MG63 (cell line): ENCODE results near the gene NUDT14. TPM values are rescaled to one million over a fixed set of nuclear protein-coding genes. Genes with fewer than 3 reads are reported as not detected.

Experiments
- DNase-seq: peaks from one replicate; pipeline ENCODE4 v3.0.0-alpha.2; 2020
- H3K27me3 ChIP-seq: fragments of 250-450 bp; sonication (Bioruptor Pico); 2 replicates; pipeline ENCODE4 v1.5.1; 2020; ENCODE audit warnings: mild to moderate bottlenecking, moderate library complexity
- H3K36me3 ChIP-seq: fragments of 250-450 bp; sonication (Bioruptor Pico); 2 replicates; pipeline ENCODE4 v1.5.1; 2020; ENCODE audit warnings: mild to moderate bottlenecking, moderate library complexity
- H3K4me3 ChIP-seq: fragments of 250-450 bp; sonication (Bioruptor Pico); 2 replicates; pipeline ENCODE4 v1.5.1; 2020; ENCODE audit warnings: mild to moderate bottlenecking, moderate library complexity
- H3K9me3 ChIP-seq: fragments of 250-450 bp; sonication (Bioruptor Pico); 2 replicates; pipeline ENCODE4 v1.5.1; 2020; ENCODE audit warnings: mild to moderate bottlenecking, moderate library complexity
- total RNA-seq: library from RNA; depleted of rRNA; stranded (reverse); fragments of >200 nt; shearing (Covaris generic); gene quantifications from 2 replicates; pipeline ENCODE4 v1.2.3, GENCODE V29; 2014; ENCODE audit warnings: low replicate concordance; rRNA removed

The NUDT14 gene
- 10.0 and 18.7 TPM in 2 replicates for total RNA-seq

DNA sequence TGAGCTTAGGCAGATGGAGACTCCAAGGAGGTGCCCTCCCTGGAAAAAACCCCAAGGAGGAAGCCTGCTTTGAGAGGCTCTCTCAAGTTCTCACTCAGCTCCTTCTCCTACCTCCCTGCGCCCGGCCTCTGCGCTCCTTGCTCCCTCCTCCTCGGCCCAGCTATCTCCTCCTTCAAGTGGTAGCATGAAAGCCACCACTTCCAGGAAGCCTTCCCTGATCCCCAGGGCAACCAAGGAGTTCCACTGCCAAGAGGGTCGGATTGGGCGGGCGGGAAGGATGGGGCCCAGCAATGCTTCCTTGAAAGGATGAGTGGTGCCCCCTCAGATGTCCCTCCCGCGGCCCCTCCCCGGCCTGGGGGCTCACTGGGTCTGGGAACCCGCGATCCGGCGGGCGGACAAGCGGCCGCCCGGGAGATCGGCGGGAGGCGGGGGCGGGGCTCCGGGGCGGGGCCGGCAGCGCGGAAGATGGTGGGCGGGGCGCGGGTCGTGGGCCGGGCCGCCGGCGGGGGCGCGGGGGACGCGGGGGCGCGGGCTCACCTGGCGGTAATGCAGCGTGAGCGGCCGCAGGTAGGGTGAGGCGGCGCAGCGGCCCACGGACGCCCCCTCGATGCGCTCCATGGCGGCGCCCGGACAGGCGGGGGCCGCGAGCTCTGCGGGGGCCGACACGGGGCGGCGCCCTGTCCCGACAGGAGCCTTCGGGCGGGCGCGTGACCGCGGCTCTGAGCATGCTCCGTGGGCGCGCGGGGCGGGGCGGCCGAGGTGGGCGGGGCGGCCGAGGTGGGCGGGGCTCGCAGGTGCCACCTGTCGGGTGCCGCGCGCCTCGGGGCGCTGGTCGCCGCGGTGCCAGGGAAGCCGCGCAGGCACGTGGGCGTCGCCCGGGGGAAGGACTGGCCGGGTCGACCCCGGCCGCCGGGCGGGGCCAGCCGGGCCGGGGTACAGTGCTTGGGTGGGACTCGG lies at the start of gene NUDT14:
NUDT14 (minus strand) TSS at position 721 of the 957 bp plus-strand sequence; CDS start at position 618, 103 bp downstream.
- DNase-seq, result peak; percentile 52
- Histone ChIP-seq H3K27me3 (no peaks in the 10 kb centered on the region), H3K36me3 (no peaks in the 10 kb centered on the region)

DNA sequence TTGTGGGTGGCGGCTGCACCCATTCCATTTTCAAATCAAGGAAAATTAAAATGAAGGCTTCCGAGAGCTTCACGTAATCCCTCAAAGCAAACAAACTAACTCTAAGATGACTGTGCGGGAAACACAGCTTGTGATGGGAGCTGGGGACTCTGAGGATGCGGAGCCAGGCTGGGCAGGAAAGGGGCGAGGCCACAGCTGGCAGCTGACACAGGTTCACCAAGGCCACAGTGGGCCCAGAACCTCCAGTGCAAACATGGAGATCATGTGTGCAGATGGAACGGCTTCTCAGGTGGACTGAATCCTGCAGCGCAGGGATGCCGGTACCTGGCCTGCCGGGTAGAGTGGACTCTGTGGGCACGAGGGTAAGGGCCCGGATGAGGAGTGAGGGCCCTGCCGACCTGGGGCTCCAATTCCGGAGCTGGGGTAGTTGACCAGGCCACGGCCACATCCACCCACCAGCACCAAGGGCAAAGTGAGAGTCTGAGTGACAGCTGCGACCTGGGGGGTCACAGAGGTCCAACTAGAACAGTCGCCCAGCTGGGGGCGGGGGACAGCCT lies 48.1 kb upstream of the NUDT14 start:
- no peak for DNase-seq
- Histone ChIP-seq H3K36me3 (no peaks in the 10 kb centered on the region), H3K4me3 (no peak overlapping the region), H3K27me3 (no peaks in the 10 kb centered on the region), H3K9me3 (no peaks in the 10 kb centered on the region)

More for the DNA sequence above, at the start of gene NUDT14:
- Histone ChIP-seq H3K9me3 (no peaks in the 10 kb centered on the region), H3K4me3 (peak within 1 kb of the TSS; percentile 39)

DNA sequence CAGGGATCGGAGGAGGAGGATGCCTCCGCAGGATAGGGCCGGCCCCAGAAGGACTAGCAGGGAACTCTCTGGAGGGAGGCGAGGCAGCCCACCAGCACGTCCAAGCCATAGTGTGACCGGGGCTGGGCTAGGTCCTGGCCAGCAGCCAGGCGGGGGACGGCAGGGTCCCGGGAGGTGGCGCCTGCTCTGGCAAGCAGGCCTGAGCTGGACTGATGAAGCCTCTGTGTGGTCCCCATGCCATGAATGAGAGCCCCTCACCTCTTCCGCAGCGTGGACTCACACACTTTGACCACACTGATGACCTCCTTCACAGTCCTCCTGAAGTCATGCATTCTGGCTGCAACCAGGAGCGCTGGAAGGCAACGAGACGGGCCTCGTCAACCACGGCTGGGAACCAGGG lies 47.5 kb upstream of the NUDT14 start:
- Histone ChIP-seq H3K4me3 (no peak overlapping the region), H3K36me3 (no peaks in the 10 kb centered on the region), H3K27me3 (no peaks in the 10 kb centered on the region), H3K9me3 (no peaks in the 10 kb centered on the region)
- DNase-seq, result no peak

DNA sequence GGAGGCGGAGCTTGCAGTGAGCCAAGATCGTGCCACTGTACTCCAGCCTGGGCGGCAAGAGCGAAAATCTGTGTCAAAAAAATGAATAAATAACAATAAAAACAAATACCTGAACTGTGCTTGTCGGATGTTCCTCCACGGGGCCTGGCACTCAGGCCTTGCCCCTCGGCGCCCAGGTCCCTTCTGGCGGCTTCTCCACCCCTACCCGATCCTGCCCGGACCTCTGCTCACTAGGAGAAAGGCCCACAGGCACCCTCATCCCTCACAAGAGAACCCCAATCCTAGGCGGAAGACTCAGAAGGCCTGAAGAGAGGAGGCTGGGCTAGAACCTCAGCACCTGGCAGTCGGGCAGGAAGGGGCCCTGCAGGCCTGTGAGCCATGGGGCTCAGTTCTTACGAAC lies 46.2 kb upstream of the NUDT14 start:
- Histone ChIP-seq H3K9me3 (no peaks in the 10 kb centered on the region), H3K36me3 (no peaks in the 10 kb centered on the region), H3K27me3 (no peaks in the 10 kb centered on the region), H3K4me3 (no peak overlapping the region)
- no peak for DNase-seq

DNA sequence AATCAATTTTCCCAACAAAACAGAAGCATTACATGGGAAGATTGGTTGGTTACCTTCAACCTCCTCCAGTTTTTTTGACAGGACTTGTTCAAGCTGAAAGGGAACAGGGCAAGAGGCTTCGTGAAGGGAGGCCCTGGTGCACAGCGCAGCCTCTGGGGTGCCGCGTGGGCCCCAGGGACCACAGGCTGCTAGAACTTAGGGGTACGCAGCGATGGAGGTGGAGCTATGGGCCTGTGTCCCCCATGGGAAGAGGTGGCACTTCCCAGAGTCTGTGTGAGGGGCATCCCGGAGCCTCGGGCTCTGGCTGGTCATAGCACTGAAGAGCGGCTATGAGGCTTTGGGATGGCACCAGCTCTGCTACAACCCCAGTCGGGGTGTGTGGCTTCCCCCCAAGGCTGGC lies 45.1 kb upstream of the NUDT14 start:
- no peaks in the 10 kb centered on the region for H3K36me3 ChIP-seq
- no peaks in the 10 kb centered on the region for H3K27me3 ChIP-seq
- H3K4me3 ChIP-seq, result no peak overlapping the region
- DNase-seq, result no peak
- no peaks in the 10 kb centered on the region for H3K9me3 ChIP-seq

DNA sequence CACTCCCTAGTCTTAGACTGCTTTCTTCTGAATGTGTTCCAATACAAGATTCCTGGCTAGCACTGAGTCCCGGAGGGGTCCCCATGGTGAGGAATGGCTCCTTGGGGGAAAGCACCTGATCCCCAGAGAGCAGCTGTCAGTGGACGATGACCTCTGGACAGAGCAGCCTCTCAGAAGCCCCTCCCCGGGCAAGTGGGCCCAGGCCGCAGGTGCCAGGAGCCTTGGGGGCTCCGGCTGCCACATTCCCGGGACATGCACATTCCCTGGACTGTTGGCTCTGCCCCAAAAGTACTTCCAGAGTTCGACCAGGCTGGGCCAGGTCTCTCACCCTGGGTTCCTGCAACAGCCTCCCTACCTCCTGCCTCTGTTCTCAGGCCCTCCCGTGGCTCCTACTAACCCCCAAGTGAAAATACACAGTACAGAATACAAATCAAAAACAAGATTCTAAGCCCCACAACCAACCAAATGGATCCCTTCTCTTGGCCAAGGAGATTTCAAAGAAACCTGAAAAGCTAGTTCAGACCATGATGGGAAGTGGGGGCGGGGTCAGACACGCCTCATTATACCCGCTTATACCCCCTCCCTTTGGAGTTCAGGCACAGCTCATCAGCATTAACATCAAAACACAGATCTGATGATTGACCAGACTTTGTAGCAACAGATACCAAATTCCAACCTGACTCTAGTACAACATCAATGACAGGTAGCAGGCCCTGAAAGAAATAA lies 43.9 kb upstream of the NUDT14 start:
- DNase-seq, result no peak
- no peaks in the 10 kb centered on the region for H3K27me3 ChIP-seq
- no peak overlapping the region for H3K4me3 ChIP-seq

DNA sequence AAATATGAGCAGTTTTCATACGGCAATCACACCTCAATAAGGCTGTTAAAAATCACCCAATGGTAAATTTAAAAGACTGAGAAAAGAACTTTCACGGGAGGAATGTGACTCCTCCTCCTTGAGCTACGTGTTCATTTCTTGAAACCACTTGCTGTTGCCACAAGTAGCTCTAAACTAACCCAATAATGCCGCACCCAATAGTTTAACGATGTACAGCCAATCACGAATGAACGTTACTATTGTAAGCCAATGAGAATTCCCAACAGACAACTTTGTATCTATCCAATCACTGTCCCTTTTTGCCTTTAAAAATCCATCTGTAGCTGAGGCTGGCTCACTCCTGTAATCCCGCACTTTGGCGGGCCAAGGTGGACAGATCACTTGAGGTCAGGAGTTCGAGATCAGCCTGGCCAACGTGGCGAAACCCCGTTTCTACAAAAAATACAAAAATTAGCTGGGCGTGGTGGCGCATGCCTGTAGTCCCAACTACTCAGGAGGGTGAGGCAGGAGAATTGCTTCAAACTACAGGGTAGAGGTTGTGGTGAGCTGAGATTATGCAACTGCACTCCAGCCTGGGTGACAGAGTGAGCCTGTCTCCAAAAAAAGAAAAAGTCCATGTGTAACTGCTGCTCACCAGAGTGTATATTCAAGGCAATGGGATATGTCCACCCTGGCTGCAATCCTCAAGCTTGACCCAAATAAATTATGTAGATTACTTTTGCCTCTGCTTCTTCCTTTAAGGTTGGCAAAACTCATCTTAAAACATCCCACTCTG lies 42.8 kb upstream of the NUDT14 start:
- H3K27me3 ChIP-seq, result no peaks in the 10 kb centered on the region
- H3K36me3 ChIP-seq, result no peaks in the 10 kb centered on the region
- no peak for DNase-seq
- no peaks in the 10 kb centered on the region for H3K9me3 ChIP-seq
- no peak overlapping the region for H3K4me3 ChIP-seq

More for the DNA sequence above, 43.9 kb upstream of the NUDT14 start:
- Histone ChIP-seq H3K9me3 (no peaks in the 10 kb centered on the region), H3K36me3 (no peaks in the 10 kb centered on the region)

DNA sequence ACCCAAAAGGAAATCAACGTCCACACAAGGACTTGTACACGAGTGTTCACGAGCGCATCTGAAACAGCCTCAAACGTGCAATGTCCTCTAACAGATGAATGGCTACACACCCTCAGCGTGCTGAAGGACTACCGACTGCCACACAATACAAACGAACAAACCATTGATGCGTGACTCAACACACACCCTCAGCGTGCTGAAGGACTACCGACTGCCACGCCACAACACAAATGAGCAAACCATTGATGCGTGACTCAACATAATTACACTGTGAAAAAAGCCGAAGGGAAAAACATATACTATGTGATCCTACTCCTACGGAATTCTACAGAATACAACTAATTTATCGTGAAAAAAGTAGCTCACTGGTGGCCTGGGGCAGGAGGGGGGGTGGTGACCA lies 42.1 kb upstream of the NUDT14 start:
- Histone ChIP-seq H3K9me3 (no peaks in the 10 kb centered on the region), H3K27me3 (no peaks in the 10 kb centered on the region), H3K4me3 (no peak overlapping the region), H3K36me3 (no peaks in the 10 kb centered on the region)
- no peak for DNase-seq

DNA sequence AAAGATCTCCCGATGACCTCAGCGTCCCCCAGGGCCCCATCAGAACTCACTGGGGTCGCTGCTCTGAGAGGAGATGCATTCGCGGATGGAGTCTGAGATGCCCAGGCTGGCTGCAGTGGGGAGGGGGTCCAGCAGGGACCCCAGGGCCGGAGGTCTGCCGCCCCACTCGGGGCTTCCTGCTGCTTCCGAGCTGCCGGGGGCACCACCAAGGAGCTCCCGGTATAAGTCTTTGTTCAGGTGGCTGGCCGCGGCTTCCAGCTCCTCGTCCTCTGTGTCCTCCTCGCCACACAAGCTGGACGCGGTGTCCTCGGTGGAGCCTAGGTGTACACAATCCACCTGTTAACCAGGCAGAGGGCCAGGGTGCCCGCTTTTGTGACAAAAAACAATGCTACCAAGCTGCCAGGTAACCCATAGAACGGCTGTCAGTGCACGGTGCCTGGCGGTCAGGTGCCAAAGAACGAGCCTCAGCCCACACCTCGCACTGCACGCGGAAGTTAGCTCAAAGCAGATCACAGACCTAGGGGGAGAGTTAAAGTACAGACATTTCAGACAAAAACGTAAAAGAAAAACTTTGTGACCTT lies 40.6 kb upstream of the NUDT14 start:
- Histone ChIP-seq H3K9me3 (no peaks in the 10 kb centered on the region), H3K4me3 (no peak overlapping the region), H3K36me3 (no peaks in the 10 kb centered on the region), H3K27me3 (no peaks in the 10 kb centered on the region)
- DNase-seq, result no peak

DNA sequence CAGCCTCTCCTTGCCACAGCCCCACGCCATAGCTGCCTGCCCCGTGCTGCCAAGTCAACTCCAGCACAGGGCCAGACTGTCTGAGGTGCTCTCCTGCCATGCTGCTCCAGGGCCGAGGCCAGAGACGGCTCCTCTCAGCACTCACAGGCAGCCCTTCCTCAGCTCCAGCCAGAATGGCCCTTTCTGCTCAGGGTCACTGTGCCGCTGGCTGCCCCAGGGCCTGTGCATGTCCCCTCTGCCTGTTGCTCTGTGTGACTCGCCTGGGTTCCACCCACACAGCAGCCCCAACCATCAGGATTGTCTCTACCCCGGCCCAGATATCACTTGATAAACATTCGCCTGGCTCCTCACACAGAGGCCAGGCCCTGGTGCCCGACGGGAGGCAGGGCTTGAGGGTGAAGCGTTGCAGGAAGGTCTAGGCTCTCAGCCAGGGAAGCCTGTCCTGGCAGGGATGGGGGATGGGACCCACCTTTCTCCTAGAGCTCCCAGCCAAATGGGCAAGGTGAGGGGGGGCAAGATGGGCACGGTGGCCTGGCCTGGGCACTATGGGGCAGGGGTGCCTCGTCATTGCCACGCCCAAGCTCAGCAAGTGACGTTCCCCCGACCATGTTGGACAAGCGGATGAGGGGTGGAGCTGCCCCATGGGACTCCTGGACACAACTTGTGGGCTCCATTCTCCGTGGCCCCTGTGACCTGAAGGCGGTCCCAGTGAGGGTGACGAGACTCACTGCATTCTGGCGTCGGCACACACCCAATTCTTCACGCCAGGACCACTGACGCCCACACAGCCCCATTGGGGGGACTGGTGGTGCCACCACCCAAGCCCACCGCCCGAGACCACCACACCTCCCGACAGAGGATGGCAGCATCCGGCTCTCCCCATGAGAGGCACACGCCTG lies 39.8 kb upstream of the NUDT14 start:
- Histone ChIP-seq H3K9me3 (no peaks in the 10 kb centered on the region), H3K36me3 (no peaks in the 10 kb centered on the region)
- no peak for DNase-seq

DNA sequence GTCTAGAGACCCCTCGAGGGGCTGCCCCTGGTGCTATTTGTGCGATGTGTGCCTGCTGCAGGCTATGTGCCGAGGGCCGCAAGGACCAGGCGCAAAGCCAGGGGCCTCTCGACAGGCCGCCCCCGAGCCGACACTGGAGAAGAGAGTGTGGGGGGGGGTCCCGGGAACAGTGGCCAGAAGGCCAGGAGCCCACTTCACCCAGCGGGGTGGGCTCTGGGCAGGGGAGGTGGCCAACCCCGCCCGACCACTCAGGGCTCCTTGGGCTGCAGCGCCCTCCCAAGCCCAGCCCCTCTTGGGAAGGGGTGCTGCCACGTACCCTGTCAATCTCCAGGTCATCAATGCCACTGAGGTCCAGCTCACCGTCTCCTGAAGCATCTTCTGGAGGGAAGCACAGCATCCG lies 38.6 kb upstream of the NUDT14 start:
- H3K36me3 ChIP-seq, result no peaks in the 10 kb centered on the region

More for the DNA sequence above, 39.8 kb upstream of the NUDT14 start:
- Histone ChIP-seq H3K27me3 (no peaks in the 10 kb centered on the region), H3K4me3 (no peak overlapping the region)

DNA sequence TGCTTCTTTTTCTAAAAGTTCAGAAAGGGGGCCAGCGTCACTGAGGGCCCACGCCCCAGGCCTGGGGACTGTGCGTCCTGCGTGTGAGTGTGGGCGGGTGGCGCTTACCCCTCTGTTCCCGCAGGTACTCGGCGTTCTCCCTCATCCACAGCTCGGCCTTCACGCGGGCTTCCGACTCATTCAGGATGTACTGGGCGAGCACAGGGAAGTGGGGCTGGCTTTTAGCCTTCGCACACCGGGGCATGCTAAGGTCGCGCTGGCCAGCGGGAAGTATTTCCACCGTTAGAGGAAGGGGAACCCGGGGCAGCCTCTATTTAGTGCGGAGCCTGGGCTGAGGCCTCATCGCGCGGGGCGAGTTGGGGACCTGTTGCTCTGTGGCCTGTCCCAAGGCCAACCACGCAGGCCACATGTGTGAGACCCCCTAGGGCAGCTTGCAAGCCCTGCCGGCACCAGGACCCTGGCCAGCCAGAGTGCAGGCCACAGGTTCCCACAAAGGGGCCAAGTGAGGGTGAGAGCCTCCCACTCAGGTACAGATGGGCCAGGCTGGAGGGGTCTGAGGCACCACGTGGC lies 38.0 kb upstream of the NUDT14 start:
- no peaks in the 10 kb centered on the region for H3K9me3 ChIP-seq
- no peak for DNase-seq
- no peaks in the 10 kb centered on the region for H3K27me3 ChIP-seq
- H3K36me3 ChIP-seq, result no peaks in the 10 kb centered on the region
- no peak overlapping the region for H3K4me3 ChIP-seq

More for the DNA sequence above, 38.6 kb upstream of the NUDT14 start:
- Histone ChIP-seq H3K9me3 (no peaks in the 10 kb centered on the region), H3K27me3 (no peaks in the 10 kb centered on the region), H3K4me3 (no peak overlapping the region)
- DNase-seq, result no peak

DNA sequence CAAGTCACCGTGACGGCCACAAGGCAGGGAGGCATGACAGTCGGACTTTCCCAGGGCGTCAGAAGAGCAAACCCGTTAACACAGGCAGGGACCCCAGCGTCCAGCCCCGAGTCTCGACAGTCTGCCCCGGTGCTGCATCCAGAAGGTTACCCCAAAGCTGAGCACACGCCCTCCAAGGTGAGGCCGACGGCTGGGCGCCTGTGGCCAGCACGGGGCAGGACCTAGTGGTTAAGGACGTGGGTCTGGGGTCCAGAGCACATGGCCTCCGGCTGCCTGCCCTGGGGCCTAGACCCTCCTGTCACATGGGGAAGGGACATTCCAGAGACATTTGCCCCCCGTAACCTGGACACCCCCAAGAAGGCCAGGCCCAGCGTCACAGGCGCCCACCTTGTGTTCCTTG lies 37.5 kb upstream of the NUDT14 start:
- no peak for DNase-seq
- Histone ChIP-seq H3K36me3 (no peaks in the 10 kb centered on the region), H3K27me3 (no peaks in the 10 kb centered on the region), H3K4me3 (no peak overlapping the region), H3K9me3 (no peaks in the 10 kb centered on the region)

DNA sequence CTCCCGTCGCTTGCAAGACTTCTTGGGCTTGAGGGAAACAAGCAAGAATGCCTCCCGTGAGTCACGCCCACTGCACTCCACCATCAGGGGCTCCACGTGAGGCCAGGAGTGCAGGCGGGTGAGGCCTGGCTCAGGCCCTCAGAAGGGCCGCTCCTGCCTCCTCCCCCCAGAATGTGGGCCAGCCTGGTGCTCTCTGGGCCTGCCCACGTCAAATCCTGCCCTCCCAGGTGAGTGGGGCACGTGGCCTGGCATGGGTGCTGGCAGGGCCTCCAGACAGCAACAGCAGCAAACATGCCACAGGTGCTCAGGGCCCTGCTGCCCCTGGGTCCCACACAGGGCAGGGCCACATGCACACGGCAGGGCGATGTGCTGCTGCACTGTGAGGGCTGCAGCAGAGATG lies 36.7 kb upstream of the NUDT14 start:
- Histone ChIP-seq H3K4me3 (no peak overlapping the region), H3K9me3 (no peaks in the 10 kb centered on the region), H3K36me3 (no peaks in the 10 kb centered on the region), H3K27me3 (no peaks in the 10 kb centered on the region)
- DNase-seq, result no peak
